Testis (tissue), 3 donors: ENCODE data around the gene METTL26. TPM values are rescaled to one million over a fixed set of nuclear protein-coding genes. Genes with fewer than 3 reads are reported as not detected.
A peak's percentile ranks its signal among the peaks of the same experiment; 100 is the strongest.

Experiments
- DNase-seq: peaks from one replicate; pipeline ENCODE4 v3.0.0-alpha.2; 2019
- H3K27ac ChIP-seq, 2 donors: fragments of 200-600 bp; sonication (generic); one replicate each; pipeline ENCODE4 v1.5.1; 2019
- H3K27me3 ChIP-seq: fragments of 200-600 bp; sonication (generic); one replicate; pipeline ENCODE4 v1.5.1; 2019
- H3K36me3 ChIP-seq: fragments of 200-600 bp; sonication (generic); one replicate; pipeline ENCODE4 v1.5.1; 2017; ENCODE audit warnings: low read depth; ENCODE audit errors: missing control alignments
- H3K4me1 ChIP-seq: fragments of 200-600 bp; sonication (generic); one replicate; pipeline ENCODE4 v1.5.1; 2019
- H3K4me3 ChIP-seq, 2 donors: fragments of 200-600 bp; sonication (generic); one replicate each; pipeline ENCODE4 v1.5.1; 2017 to 2019
- H3K9me3 ChIP-seq: fragments of 200-600 bp; sonication (generic); one replicate; pipeline ENCODE4 v1.5.1; 2017
- CTCF ChIP-seq, 3 experiments: fragments of 450-650 bp in 2 of 3; fragments of 200-600 bp in 1 of 3; sonication (generic) in 1 of 3; IDR thresholded peaks; one replicate each; pipeline ENCODE4 v1.5.1; 2016 to 2019; ENCODE audit warnings: antibody characterized with exemption in 3 of 3, mild to moderate bottlenecking in 2 of 3, moderate library complexity in 1 of 3
- POLR2A ChIP-seq: fragments of 450-650 bp; IDR thresholded peaks from one replicate; pipeline ENCODE4 v1.6.1; 2017; ENCODE audit warnings: antibody characterized with exemption, mild to moderate bottlenecking, moderate library complexity
- WGBS, 2 donors: methylation state at CpG; one replicate each; pipeline ENCODE4 v1.1.5; 2018; 5-methylcytosine and 5-hydroxymethylcytosine counted together
- intact Hi-C: fragments of 100-400 bp; cut with DNase I; formaldehyde crosslinking; loops from one replicate; pipeline ENCODE4 v1.15.1; 2023; ENCODE audit warnings: low total_unique reads
- polyA plus RNA-seq: library from polyadenylated mRNA; stranded (reverse); fragments of 350-450 nt; fragmentation: Illumina TruSeq; extraction: RNeasy Lipid Tissue Mini Kit (QIAGEN cat#74804); gene quantifications from one replicate; pipeline ENCODE4 v1.2.3, GENCODE V29; 2014; ENCODE audit warnings: low read depth, low replicate concordance; ENCODE audit not compliant: insufficient read depth
- total RNA-seq, 2 donors: library from RNA; depleted of rRNA; stranded (reverse); fragments of >200 nt; gene quantifications; one replicate each; pipeline ENCODE4 v1.2.3, GENCODE V29; 2016

METTL26 gene
- total and polyA plus RNA-seq, 3 donors from 2014 or later = 72.1 to 185 (median 161) TPM

GRCh38 chr16:677316-678190 lies 41.4 kb upstream of the METTL26 start:
- intact Hi-C loops = no loop called here
- Histone ChIP-seq H3K27me3 (no peaks in the 10 kb centered on the region), H3K4me3 (no peak overlapping the region), H3K36me3 (no peaks in the 10 kb centered on the region), H3K9me3 (no peaks in the 10 kb centered on the region), H3K4me1 (peaks cover 38% of the 10 kb centered on the region), H3K27ac (no peak overlapping the region)
- no peak for DNase-seq
- TF ChIP-seq CTCF (IDR thresholded peaks at IDR 0.05) (no peak), POLR2A (no peak)
- 80 to 87% methylated on average over 18 to 57 of the region's 57 CpGs for WGBS, 2 donors

- peaks cover 38% of the 10 kb centered on the region for H3K4me1 ChIP-seq
- no peak for DNase-seq
- 87 to 90% methylated on average over 14 to 23 of the region's 23 CpGs for WGBS, 2 donors
- TF ChIP-seq CTCF (IDR thresholded peaks at IDR 0.05) (no peak), POLR2A (no peak)
- H3K36me3 ChIP-seq = no peaks in the 10 kb centered on the region
- H3K9me3 ChIP-seq = no peaks in the 10 kb centered on the region
- no peak overlapping the region for H3K4me3 ChIP-seq
- intact Hi-C loops = no loop called here
- no peaks in the 10 kb centered on the region for H3K27me3 ChIP-seq
- no peak overlapping the region for H3K27ac ChIP-seq
These were observed 40.8 kb upstream of the METTL26 start for GRCh38 chr16:676913-677312.

GRCh38 chr16:676565-676902 lies 40.4 kb upstream of the METTL26 start:
- H3K27me3 ChIP-seq = no peaks in the 10 kb centered on the region
- no peaks in the 10 kb centered on the region for H3K9me3 ChIP-seq
- H3K4me3 ChIP-seq = no peak overlapping the region
- no peak for DNase-seq
- intact Hi-C loops = no loop called here
- peaks cover 34% of the 10 kb centered on the region for H3K4me1 ChIP-seq
- H3K27ac ChIP-seq = no peak overlapping the region
- 87 to 94% methylated on average over 10 to 21 of the region's 21 CpGs for WGBS, 2 donors
- no peak for TF ChIP-seq CTCF (IDR thresholded peaks at IDR 0.05)
- TF ChIP-seq POLR2A = no peak
- H3K36me3 ChIP-seq = no peaks in the 10 kb centered on the region

- Histone ChIP-seq H3K4me3 (peak overlapping the region in 1 of 2 donors; percentile 24), H3K4me1 (peaks cover 29% of the 10 kb centered on the region), H3K27me3 (no peaks in the 10 kb centered on the region), H3K27ac (peak overlapping the region in 1 of 2 donors; percentile 64), H3K9me3 (no peaks in the 10 kb centered on the region), H3K36me3 (no peaks in the 10 kb centered on the region)
- TF ChIP-seq CTCF (IDR thresholded peaks at IDR 0.05) = no peak
- no peak for TF ChIP-seq POLR2A
- intact Hi-C loops = no loop called here
- DNase-seq = no peak
- 34 to 43% methylated on average over 7 to 25 of the region's 25 CpGs for WGBS, 2 donors
These were observed 39.9 kb upstream of the METTL26 start for GRCh38 chr16:675884-676564.
